ENCODE results near the gene TMEM132C.

TMEM132C gene

GRCh38 chr12:128339126-128339520, 72.2 kb downstream of the TMEM132C start:
- no peak for DNase-seq (ENCODE audit: low read depth)

- no peak for DNase-seq (ENCODE audit: low read depth)
These were observed 72.7 kb downstream of the TMEM132C start for GRCh38 chr12:128339631-128340030.

GRCh38 chr12:128353301-128353700, 86.3 kb downstream of the TMEM132C start:
- DNase-seq (ENCODE audit: low read depth): no peak

- DNase-seq (ENCODE audit: low read depth): no peak
These were observed 89.6 kb downstream of the TMEM132C start for GRCh38 chr12:128356547-128356946.

GRCh38 chr12:128361400-128361995, 94.5 kb downstream of the TMEM132C start:
- DNase-seq (ENCODE audit: low read depth): no peak

- DNase-seq (ENCODE audit: low read depth): no peak
These were observed 98.1 kb downstream of the TMEM132C start for GRCh38 chr12:128365032-128365431.

GRCh38 chr12:128365651-128366231, 98.8 kb downstream of the TMEM132C start:
- no peak for DNase-seq (ENCODE audit: low read depth)

GRCh38 chr12:128367961-128368360, 101.0 kb downstream of the TMEM132C start:
- DNase-seq (ENCODE audit: low read depth): no peak

GRCh38 chr12:128381541-128381940, 114.6 kb downstream of the TMEM132C start:
- DNase-seq (ENCODE audit: low read depth): no peak

GRCh38 chr12:128381946-128382345, 115.0 kb downstream of the TMEM132C start:
- DNase-seq (ENCODE audit: low read depth): no peak

- DNase-seq (ENCODE audit: low read depth): no peak
These were observed 116.0 kb downstream of the TMEM132C start for GRCh38 chr12:128382946-128383345.

- no peak for DNase-seq (ENCODE audit: low read depth)
These were observed 116.5 kb downstream of the TMEM132C start for GRCh38 chr12:128383357-128383937.

GRCh38 chr12:128385736-128386135, 118.8 kb downstream of the TMEM132C start:
- DNase-seq (ENCODE audit: low read depth): no peak

GRCh38 chr12:128387811-128388422, 120.9 kb downstream of the TMEM132C start:
- DNase-seq (ENCODE audit: low read depth): no peak

GRCh38 chr12:128388461-128389000, 121.6 kb downstream of the TMEM132C start:
- no peak for DNase-seq (ENCODE audit: low read depth)

- no peak for DNase-seq (ENCODE audit: low read depth)
These were observed 126.4 kb downstream of the TMEM132C start for GRCh38 chr12:128393346-128393745.

- DNase-seq (ENCODE audit: low read depth): no peak
These were observed 127.2 kb downstream of the TMEM132C start for GRCh38 chr12:128394137-128394536.

- DNase-seq (ENCODE audit: low read depth): no peak
These were observed 132.3 kb downstream of the TMEM132C start for GRCh38 chr12:128399253-128399652.

GRCh38 chr12:128402486-128403243, 135.7 kb downstream of the TMEM132C start:
- DNase-seq (ENCODE audit: low read depth): no peak

- no peak for DNase-seq (ENCODE audit: low read depth)
These were observed 141.7 kb downstream of the TMEM132C start for GRCh38 chr12:128408669-128409068.

GRCh38 chr12:128415036-128415560, 148.1 kb downstream of the TMEM132C start:
- no peak for DNase-seq (ENCODE audit: low read depth)

- no peak for DNase-seq (ENCODE audit: low read depth)
These were observed 152.0 kb downstream of the TMEM132C start for GRCh38 chr12:128418944-128419343.

Data from stimulated activated CD8-positive, alpha-beta memory T cell treated with anti-CD3 and anti-CD28 coated beads, Interleukin-15, amount 100 ng/mL, for 1 hour (primary cell).